Measurements from ENCODE around the gene GRK2. TPM values are rescaled to one million over a fixed set of nuclear protein-coding genes. Genes with fewer than 3 reads are reported as not detected.

The GRK2 gene
- total and polyA plus RNA-seq, 2 of the 13 experiments (the other 11 are each of a cell fraction or from before 2014, with no cell fraction given): 31.3 to 42.4 TPM

DNA sequence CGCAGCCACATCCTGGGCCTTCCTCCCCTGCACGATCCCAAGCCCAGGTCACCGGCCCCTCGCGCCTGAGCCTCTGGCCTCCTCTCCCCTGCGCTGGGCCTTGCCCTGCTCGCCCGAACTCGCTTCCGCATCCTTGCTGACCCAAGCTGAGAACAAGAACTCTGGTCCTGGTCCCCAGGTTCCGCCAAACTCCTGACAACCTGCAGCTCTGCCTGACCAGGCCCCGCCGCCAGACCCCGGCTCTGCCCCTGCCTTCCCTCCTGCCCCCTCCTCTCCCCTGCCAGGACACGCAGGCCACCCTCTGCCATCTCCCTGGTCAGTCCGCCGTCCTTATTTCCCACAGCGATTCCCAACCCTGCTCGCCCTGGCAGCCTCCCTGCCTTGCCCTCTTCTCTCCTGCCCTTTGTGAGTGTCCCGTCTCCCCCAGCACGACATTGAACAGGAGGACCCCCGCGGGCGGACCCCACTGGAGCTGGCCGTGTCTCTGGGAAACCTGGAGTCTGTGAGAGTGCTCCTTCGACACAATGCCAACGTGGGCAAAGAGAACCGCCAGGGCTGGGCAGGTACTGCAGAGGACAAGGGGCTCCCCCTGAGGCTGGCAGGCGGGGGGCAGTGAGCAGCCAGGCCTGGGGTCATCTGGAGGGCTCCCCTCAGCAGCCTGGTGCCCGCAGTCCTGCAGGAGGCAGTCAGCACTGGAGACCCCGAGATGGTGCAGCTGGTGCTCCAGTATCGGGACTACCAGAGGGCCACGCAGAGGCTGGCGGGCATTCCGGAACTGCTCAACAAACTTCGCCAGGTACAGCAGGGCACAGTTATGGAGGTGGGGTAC, 23.6 kb downstream of the GRK2 start (continued):
- TF ChIP-seq ZNF343 (CRISPR knock-in tag; IDR thresholded peaks at IDR 0.05) (no peak), GABPB1 (CRISPR knock-in tag; IDR thresholded peaks at IDR 0.05) (0 out of 2 replicates have a peak, but pooled peaks have one; percentile 18), HNF4G (IDR thresholded peaks at IDR 0.05; ENCODE audit: borderline replicate concordance, low read depth, low read length) (no peak), HNF4G (CRISPR knock-in tag; IDR thresholded peaks at IDR 0.05; ENCODE audit: borderline replicate concordance, low read depth) (no peak)

DNA sequence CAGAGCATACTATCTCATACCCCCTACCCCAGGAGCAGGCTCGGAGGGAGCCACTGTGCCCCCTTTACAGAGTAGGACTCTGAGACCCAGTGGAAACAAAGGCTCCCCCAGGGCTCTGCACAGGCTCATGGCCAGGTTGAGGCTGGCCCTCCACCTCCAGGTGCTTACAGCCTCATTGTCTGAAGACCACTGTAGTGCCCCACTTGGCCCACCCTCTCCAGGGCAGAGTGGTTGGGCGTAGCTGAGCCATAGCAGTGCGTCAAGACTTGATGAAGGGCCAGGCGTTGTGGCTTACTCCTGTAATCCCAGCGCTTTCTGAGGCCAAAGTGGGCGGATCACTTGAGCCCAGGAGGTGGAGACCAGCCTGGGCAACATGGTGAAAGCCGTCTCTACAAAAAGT, 24.5 kb downstream of the GRK2 start:
- H3K27me3 ChIP-seq (ENCODE audit: control insufficient read depth in 1 of 2, insufficient read depth in 2 of 2, low read length in 2 of 2): no peaks in the 10 kb centered on the region
- CTCF ChIA-PET (ENCODE audit: low intra/inter-chr PET ratio, low total read pairs): no interaction called here
- peaks cover 13% of the 10 kb centered on the region for H3K79me2 ChIP-seq (ENCODE audit: insufficient read depth, low read length)
- intact Hi-C loops (cut with micrococcal nuclease; ENCODE audit: unreplicated experiment) (no loop called here), in situ Hi-C loops (cut with HindIII; ENCODE audit: extremely low pct_ligation_motif_present, low pct_unique_long_range_greater_than_20kb) (no loop called here)
- H2AFZ ChIP-seq (ENCODE audit: low read length): no peak overlapping the region
- H3K9ac ChIP-seq (ENCODE audit: insufficient read depth, low read depth, low read length): no peak overlapping the region
- peak overlapping the region; percentile 88 for H3K4me2 ChIP-seq (ENCODE audit: low read depth, low read length)
- BruUV-seq (replicated peaks): no TSS peak
- H4K20me1 ChIP-seq (ENCODE audit: insufficient read depth, low read length): no peaks in the 10 kb centered on the region
- whole genome bisulfite sequencing (ENCODE audit: low lambda C conversion rate): 95% methylated on average over 6 of the region's 7 CpGs
- H3K4me1 ChIP-seq (ENCODE audit: insufficient read depth, low read length): peaks cover 37% of the 10 kb centered on the region
- H3K27ac ChIP-seq (ENCODE audit: extremely low read length, insufficient read depth, low read length): no peak overlapping the region
- FAIRE-seq: no peak
- peaks cover 4 to 25% of the 10 kb centered on the region in 2 experiments; a peak in 3 of 5 replicates for H3K36me3 ChIP-seq (replicated peaks in 1 of 2; ENCODE audit: control insufficient read depth in 1 of 2, insufficient read depth in 2 of 2, low read length in 2 of 2)
- TF ChIP-seq CBX5 (CRISPR knock-in tag; IDR thresholded peaks at IDR 0.05; ENCODE audit: borderline replicate concordance): no peak
- TF ChIP-seq, protein P1, sequence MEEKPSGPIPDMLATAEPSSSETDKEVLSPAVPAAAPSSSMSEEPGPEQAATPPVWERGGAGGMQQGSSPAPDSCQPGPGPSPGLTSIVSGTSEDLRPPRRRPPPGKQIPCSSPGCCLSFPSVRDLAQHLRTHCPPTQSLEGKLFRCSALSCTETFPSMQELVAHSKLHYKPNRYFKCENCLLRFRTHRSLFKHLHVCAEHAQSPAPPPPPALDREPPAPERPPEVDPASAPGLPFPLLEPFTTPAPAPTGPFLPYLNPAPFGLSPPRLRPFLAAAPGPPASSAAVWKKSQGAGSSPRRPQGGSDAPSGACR (CRISPR knock-in tag; IDR thresholded peaks at IDR 0.05): no peak
- TF ChIP-seq NFYB (CRISPR knock-in tag; IDR thresholded peaks at IDR 0.05): no peak
- TF ChIP-seq SNAPC2 (CRISPR knock-in tag; IDR thresholded peaks at IDR 0.05): no peak
- no peak for TF ChIP-seq SMAD9 (CRISPR knock-in tag; IDR thresholded peaks at IDR 0.05)
- TF ChIP-seq ZNF230 (CRISPR knock-in tag; IDR thresholded peaks at IDR 0.05): no peak
- no peak for TF ChIP-seq ETV5 (CRISPR knock-in tag; IDR thresholded peaks at IDR 0.05; ENCODE audit: borderline replicate concordance)
- H3K9me3 ChIP-seq (ENCODE audit: low read length): peaks cover 7% of the 10 kb centered on the region; the same call in 1 of the 2 replicates
- ATAC-seq: no peak
- POLR2A ChIA-PET: interaction anchor here (7.7 kb wide), 1 partner anchor 13 kb away, joined by 66 read pairs; the partner anchor contains the start of gene SSH3
- no peak overlapping the region for H3K4me3 ChIP-seq (replicated peaks in 1 of 3; ENCODE audit: insufficient read depth in 1 of 3, low read depth in 2 of 3, low read length in 3 of 3)
- no peak for DNase-seq (ENCODE audit: low spot score)

Data from HepG2 (cell line).